AML-193 (cell line): ENCODE results near the gene NUDT4B.
"Not testable (repeated sequence)": the region's sequence is repeated elsewhere in the genome, so short reads cannot be mapped to it uniquely, and the experiment has no call there.

Source experiments
- DNase-seq, 2 experiments: peaks; one replicate each; lab custom pipeline; 2025; lab: John Stamatoyannopoulos, UW

NUDT4B gene

DNA sequence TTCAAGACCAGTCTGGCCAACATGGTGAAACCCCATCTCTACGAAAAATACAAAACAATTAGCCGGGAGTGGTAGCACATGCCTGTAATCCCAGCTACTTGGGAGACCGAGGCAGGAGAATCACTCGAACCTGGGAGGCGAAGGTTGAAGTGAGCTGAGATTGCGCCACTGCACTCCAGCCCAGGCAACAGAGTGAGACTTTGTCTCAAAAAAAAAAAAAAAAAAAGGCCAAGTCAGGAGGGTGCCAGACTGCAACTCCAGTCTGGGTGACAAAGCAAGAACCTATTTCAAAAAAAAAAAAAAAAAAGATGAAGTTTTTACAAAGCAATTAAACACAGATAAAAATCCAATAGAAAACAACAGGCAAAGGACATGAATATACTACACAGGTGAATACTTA lies 9.9 kb upstream of the NUDT4B start:
- not testable (repeated sequence) for DNase-seq

DNA sequence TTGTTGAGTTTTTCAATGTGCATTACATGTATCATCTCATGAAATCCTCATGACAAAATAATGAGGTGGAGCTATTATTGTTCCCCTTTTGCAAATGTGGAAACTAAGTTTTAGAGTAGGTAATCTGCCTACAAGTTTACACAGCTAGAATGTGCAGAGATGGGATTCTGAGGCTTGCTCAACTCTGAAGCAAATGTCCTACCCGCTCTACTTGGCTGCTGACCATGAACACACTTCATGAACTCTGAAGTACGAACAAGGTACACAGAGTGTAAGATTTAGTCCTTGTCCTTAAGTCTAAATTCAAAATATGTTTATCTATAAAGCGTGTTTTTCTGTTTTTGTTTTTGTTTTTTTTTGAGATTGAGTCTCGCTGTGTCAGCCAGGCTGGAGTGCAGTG lies 5.4 kb upstream of the NUDT4B start:
- DNase-seq: not testable (repeated sequence)

DNA sequence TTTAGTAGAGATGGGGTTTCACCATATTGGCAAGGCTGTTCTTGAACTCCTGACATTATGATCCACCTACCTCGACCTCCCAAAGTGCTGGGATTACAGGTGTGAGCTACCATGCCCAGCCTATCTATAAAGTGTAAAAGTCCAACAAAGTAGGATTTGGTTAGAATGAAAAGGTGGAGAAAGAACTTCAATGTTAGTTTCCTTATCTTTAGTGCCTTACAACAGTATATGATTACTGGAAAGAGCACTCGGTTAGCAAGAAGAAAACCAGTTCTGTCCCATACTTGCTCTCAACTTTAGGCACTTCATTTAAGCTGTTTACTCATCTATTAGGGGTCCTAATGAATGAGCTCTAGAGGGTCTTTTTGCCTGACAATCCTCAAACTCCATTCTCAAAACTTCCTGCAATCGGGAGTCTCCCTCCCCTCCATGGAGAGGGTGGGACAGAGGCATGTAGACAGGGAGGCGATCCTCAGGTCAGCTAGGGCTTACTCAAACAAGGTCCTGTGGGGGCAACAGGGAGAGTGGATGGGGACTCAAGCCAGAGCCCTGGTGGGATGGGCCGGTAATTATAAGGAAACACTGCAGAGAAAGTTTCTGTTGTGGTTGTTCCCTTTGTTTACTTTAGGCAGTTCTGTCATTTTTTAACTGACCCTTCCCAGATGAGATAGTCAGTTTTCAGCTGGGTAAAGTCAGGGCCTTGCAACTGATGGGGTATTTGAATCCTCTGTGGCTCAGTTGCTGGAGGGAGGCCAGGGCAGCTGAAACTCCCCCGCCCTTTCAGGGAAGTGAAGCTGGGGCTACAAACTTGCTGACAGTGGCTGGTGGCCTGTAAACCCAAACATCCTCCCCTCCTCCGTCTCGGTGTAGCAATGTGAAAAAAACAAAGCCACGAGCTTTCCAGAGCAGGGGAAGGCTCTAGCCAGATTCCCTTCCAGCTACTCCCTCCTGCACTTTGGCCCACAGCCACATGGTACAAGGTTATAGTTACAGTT lies 4.6 kb upstream of the NUDT4B start:
- DNase-seq: not testable (repeated sequence)

DNA sequence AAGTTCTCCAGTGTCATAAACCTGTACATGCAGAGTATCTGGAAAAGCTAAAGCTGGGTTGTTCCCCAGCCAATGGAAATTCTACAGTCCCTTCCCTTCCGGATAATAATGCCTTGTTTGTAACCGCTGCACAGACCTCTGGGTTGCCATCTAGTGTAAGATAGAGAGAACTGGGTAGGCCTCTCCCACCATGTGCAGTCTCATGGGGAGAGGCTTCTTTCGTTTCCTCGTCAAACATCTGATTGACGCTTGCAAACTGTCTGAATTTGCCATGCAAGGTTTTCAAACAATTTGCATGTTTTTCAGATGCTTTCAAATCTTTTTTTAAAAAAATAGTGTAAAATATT lies 734 bp downstream of the NUDT4B start:
- not testable (repeated sequence) for DNase-seq

DNA sequence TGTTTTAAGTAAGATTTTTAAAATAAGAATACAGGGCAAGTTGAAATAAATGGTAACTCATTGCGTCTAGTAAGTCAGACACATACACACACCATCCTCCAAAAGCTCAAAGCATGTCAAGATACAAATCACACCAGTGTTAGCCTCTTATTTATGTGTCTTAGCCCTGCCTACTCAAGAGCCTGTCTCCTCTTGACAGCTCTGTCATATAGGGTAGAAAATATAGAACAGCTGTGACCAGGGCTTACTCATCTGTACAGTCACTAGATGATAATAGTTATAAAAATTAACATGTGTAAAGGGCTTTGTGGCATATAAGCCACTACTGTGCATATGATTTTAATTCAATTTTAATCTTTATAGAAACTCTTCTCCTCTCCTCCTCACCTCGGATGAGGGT lies 7.7 kb downstream of the NUDT4B start:
- not testable (repeated sequence) for DNase-seq

DNA sequence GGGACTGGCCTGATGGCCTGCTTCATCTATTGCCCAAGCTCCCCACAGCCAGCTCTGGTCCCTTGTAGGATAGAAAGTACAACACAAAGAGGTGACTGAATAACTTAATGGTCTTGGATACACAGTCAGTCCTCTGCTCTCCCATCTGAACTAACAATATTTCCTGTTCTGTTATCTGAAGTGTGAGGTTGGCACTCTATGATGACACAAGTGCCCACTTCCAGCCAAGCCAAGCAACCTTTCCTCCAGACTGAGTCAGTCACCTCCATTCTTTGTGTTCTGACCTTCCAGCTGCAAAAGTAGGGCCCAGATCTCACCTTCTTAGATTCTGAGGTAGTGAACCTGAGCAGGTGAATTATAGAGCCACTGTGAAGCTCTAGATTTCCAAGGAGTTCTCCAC lies 8.9 kb downstream of the NUDT4B start:
- DNase-seq: not testable (repeated sequence)

DNA sequence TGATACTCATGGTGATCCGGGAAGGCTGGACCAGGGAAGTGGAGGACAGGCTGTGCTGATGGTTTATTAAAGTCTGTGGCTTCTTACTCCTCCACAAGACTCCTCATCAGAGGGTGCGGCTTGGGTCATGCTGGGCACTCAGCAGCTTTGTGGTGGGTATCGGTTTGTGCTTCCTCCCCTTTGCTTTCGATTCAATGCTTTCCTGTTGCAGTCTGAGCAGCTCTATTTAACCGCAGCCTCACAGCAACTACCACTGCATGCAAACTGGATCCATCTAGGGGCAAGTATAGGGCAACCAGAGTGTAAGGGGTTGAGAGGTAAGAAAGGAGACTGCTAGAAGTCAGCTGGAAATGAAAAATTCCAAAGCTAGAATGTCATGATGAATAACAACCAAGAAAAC lies 9.8 kb downstream of the NUDT4B start:
- DNase-seq: not testable (repeated sequence)

DNA sequence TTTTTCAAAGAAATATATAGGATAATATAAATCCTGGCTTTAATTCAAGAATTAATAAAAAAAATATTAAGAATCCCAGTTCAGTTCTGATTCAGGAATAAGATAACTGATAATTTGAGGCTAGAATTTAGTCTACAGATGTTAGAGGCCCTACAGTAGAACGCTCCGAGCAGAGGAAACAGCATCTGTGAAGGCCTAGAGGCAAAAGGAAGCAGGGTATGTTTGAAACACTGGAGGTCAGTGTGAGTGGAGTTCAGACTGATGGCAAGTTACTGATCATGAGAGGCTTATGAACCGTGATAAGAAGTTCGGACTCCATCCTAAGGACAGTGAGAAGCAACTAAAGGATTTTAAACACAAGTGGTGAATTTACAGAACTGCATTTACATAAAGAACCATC lies 10.4 kb downstream of the NUDT4B start:
- not testable (repeated sequence) for DNase-seq

DNA sequence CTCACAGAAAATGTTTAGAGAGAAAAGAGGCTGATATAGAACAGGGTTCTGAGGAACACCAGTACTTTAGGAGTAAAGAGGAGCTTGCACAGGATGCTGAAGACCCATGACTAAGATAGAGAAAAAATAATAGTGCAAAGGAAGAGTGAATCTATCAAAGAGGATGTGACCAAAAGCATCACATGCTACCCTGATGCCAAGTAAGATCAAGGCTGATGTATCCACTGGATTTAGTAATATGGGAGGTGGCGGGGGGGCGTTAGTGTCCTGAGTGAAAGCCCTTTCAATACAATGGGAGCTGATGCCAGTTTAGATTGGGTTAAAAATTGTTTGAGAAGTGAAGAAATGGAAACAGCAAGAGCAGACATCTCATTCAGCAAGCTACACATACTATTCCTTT lies 11.2 kb downstream of the NUDT4B start:
- DNase-seq: not testable (repeated sequence)

DNA sequence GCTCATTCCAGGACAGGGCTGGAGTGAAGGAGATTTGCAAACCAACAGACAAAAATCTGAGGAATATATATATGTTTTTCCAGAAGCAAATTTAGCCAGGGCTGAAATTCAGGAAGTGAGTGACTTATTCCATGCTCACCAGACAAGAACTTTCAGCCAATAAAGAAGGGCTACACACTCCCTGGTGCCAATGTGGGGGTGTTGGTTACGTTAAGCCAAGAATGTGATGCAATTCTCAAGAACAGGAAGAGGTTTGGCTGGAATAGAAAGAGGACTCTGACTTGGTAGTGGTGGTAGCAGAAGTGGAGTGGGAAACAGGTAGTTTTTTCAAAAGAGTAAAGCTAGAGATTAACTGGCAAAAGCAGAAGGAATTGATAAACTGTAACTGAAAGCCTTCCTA lies 11.6 kb downstream of the NUDT4B start:
- DNase-seq: not testable (repeated sequence)

DNA sequence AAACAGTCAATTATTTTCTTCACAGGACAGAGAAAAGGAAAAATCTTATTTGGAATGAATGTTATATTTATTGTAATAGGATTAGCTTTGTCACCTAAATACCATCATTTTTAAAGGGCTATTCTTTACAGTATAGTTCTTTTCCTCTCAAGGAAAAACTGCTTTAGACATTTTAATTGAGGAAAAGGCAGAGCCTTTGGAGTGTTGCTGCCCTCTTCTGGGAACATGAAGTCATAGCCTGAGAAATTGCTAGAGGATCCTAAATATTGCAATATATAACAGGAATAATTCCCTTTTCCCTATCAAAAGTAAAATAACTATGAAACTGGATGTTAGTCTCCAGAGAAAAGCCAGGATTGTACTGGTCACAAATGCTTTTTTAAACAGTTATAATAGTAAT lies 12.8 kb downstream of the NUDT4B start:
- DNase-seq: not testable (repeated sequence)

DNA sequence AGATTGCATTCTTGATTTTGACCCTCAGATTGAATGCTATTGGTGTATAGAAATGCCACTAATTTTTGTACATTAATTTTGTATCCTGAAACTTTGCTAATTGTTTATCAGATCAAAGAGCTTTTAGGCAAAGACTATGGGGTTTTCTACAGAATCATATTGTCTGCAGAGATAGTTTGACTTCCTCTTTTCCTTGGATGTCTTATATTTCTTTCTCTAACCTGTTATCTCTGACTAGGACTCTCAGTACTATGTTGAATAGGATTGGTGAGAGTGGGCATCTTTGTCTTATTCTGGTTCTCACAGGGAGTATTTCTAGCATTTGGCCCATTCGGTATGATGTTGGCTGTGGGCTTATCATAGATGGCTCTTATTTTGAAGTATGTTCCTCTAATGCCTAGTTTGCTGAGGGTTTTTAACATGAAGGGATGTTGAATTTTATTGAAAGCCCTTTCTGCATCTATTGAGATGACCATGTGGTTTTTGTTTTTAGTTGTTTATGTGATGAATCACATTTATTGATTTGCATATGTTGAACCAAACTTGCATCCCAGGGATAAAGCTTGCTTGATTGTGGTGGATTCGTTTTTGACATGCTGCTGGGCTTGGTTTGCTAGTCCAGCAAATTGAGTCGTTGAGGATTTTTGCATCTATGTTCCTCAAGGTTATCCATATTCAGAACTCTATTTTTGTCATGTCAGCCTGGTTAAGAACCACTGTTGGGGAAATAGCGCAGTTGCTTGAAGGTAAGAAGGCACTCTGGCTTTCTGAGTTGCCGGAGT lies 16.9 kb downstream of the NUDT4B start:
- DNase-seq: not testable (repeated sequence)

DNA sequence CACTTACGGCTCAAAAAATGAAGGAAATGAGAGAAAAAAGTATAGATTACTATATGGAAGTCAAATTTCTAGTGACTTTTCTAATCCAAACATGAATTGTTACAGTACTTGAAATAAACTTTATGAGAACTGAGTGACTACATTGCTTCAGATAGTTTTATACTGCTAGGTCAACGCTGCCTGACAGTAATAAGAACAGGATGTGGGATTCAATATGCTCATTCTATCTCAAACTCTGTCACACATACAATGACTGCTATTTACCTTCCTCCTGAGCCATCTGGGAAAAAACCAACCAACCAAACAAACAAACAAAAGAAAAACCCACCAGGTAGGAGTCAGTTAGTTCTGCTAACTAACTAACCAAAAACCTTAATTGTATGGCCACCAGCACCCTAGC lies 20.0 kb downstream of the NUDT4B start:
- not testable (repeated sequence) for DNase-seq

DNA sequence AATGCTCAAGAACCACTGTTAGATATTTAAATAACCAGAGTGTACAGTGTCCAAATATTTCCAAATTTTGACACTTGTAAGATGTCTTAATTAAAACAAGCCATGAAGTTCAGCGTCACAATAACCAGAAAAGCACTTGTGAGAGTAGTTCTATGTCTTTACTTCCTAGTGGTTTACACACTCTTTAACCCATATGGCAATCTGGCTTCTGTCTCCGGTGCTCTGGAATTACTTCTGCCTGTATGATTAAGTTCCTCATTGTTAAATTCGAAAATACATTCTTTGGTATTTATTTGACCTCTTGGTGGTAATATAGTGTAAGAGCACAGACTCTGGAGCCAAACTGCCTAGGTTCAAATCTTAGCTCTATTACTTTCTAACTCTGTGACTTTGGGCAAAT lies 20.9 kb downstream of the NUDT4B start:
- not testable (repeated sequence) for DNase-seq

DNA sequence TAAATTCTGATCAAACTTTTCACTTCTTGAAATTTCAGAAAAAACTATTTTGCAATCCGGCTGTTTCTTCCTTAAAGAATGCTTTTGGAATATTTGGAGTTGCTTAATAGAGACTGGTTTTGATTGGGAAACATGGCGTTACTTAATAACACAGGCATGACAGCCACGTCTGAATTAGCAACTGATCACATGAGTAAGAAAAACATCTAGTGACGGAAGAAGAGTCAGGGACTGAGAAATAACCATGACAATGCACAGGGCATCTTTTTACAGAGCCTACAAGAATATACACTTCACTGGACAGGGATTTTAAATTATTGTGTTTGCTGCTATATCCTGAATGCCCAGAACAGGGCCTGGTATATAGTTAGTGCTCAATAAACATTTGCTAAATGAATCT lies 25.1 kb downstream of the NUDT4B start:
- DNase-seq: not testable (repeated sequence)

DNA sequence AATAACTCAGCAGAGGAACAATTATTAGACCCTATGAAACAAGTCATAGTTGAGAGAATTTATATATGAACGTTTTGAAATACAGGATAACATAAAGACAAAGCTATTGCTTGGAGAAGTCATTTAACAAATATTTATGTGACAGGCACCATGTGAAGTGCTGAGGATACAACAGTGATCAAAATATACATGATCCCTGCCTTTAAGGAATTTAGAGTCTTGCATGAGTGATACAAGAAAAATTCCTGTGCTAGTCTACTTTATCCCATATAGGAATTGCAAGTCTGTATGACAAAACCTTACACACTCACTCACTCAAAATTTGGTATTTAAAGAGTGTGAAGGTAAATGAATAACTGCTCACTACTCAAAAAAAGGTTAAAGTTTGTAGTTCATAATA lies 25.5 kb downstream of the NUDT4B start:
- not testable (repeated sequence) for DNase-seq

DNA sequence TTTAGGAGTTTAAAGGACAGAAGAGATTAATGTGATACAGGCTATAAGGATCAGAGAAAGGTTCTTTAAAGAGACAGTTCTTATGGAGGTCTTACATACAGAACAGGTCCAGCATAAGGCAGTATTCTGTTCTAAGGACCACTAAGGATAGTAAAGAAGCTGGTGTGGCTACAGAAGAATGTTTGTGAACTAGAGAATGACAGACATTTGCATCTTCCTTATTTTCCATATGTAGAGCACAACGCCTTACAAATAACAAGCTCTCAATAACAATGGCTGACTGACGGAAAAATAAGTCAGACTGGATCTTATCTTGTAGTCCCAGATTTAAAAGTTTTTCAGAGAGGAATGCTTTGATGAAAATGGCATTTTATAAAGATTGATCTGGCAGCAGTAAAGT lies 26.7 kb downstream of the NUDT4B start:
- not testable (repeated sequence) for DNase-seq

DNA sequence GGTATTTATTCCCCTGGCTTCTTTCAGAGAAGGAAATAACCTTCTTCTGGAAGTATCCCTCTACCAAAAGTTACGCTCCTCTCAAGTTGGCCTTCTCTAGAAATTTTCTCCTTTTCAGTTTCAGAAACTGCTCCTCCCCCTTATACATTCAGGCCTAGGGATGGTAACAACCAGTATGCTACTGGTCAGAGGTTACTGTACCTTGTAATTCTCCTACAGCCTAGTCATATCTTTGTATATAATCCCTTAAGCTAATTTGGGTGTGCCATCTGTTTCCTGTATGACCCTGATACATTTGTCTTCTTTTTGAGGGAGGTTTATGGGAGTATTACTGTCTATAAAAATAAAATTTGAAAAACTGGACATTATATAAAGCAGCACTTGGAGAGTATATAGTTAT lies 29.1 kb downstream of the NUDT4B start:
- not testable (repeated sequence) for DNase-seq

DNA sequence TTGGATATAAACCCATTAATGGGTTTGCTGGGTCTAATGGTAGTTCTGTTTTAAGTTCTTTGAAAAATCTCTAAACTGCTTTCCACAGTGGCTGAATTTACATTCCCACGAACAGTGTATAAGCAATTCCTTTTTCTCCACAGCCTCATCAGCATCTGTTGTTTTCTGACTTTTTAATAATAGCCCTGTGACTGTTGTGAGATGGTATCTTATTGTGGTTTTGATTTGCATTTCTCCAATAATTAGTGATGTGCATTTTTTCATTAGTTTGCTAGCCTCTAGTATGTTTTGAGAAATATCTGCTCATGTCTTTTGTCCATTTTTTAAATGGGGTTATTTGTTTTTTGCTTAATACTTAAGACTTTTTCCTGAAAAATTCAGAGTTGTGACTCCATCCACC lies 31.8 kb downstream of the NUDT4B start:
- not testable (repeated sequence) for DNase-seq

DNA sequence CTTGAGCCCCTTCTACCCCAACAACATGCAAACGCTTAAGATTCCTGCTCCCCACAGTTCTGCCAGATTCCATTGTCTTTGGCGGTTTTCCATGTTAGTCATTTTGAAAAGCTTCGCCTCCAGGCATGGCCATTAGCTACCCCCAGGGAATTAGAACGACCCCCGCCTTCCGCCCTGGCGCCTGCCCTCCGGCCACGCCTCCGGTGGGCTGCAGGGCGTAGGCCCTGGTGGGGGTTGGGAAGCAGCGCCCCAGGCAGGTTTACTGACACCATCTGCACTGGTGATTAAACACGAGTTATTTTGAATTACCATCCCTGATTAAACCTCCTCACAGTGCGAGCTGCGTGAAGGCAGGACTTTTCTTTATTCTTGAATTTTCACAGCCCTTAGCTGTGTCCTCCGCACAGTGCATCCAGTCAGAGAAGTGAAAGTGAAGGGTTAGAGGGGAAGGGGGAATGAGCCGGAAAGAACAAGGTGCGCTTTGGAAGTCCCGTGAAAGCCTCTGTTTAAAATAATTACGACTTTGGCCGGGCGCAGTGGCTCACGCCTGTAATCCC lies 43.0 kb downstream of the NUDT4B start:
- DNase-seq: not testable (repeated sequence)

DNA sequence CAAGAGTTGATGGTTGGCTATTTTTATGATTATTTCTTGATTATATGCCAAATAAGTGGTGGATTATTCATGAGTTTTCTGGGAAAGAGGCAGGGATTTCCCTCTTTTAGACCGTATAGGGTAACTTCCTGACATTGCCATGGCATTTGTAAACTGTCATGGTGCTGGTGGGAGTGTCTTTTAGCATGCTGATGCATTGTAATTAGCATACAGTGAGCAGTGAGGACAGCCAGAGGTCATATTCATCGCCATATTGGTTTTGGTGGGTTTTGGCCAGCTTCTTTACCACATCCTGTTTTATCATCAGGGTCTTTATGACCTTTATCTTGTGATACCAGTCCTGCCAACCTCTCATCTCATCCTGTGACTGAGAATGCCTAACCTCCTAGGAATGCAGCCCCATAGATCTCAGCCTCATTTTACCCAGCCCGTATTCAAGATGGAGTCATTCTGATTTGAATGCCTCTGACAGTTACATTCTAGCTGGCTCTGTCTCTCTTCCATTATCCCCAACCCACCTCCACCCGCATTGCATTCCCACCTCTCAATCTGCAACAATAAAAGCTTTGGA lies 45.3 kb downstream of the NUDT4B start:
- not testable (repeated sequence) for DNase-seq
